PC-3 (cell line): Measurements from ENCODE around the gene DSCAM. TPM values are rescaled to one million over a fixed set of nuclear protein-coding genes. Genes with fewer than 3 reads are reported as not detected.

Source experiments
- ATAC-seq: fragments of 200-7000 bp; cut with Tn5 transposase; 2 replicates; pipeline ENCODE4 v1.9.1; 2020; ENCODE audit warnings: mild to moderate bottlenecking, moderate library complexity
- BruUV-seq: library from RNA; stranded (reverse); fragments of 400-500 nt; replicated peaks from 2 replicates; lab custom pipeline; 2021; lab: Mats Ljungman, UMichigan
- CTCF ChIA-PET: fragments of 300-600 bp; sonication (Branson Sonifier 250); formaldehyde crosslinking; loops from one replicate; lab custom pipeline; 2022; ENCODE audit warnings: antibody characterized with exemption; lab: Charles Lee
- POLR2A ChIA-PET: fragments of 300-600 bp; sonication (Branson Sonifier 250); formaldehyde crosslinking; loops from one replicate; lab custom pipeline; 2022; ENCODE audit warnings: antibody characterized with exemption; ENCODE audit not compliant: unreplicated experiment; lab: Charles Lee
- DNase-seq: peaks from one replicate; pipeline ENCODE4 v3.0.0-alpha.2; 2015
- H2AFZ ChIP-seq: fragments of 300-600 bp; sonication (generic); 2 replicates; pipeline ENCODE4 v1.6.0; 2016; ENCODE audit warnings: antibody characterized with exemption, low read length
- H3F3A ChIP-seq: fragments of 300-600 bp; sonication (generic); one replicate; pipeline ENCODE4 v1.6.0; 2017; ENCODE audit warnings: antibody characterized with exemption, low read length, control low read depth, mild to moderate bottlenecking; ENCODE audit not compliant: unreplicated experiment
- H3K27ac ChIP-seq: fragments of 300-600 bp; sonication (generic); 2 replicates; pipeline ENCODE4 v1.5.1; 2016; ENCODE audit warnings: mild to moderate bottlenecking, low read length
- H3K27me3 ChIP-seq: fragments of 300-600 bp; sonication (generic); 2 replicates; pipeline ENCODE4 v1.6.1; 2016; ENCODE audit warnings: low read length, mixed read lengths
- H3K36me3 ChIP-seq: fragments of 300-600 bp; sonication (generic); 2 replicates; pipeline ENCODE4 v1.6.1; 2016; ENCODE audit warnings: low read depth, mixed run types, low read length, mixed read lengths
- H3K4me1 ChIP-seq: fragments of 300-600 bp; sonication (generic); 2 replicates; pipeline ENCODE4 v1.5.1; 2016; ENCODE audit warnings: low read length; ENCODE audit not compliant: insufficient read depth
- H3K4me2 ChIP-seq: fragments of 300-600 bp; sonication (generic); 2 replicates; pipeline ENCODE4 v1.6.0; 2016; ENCODE audit warnings: low read length
- H3K4me3 ChIP-seq: fragments of 300-600 bp; sonication (generic); 2 replicates; pipeline ENCODE4 v1.5.1; 2016; ENCODE audit warnings: mild to moderate bottlenecking, low read length, mixed read lengths
- H3K79me2 ChIP-seq: fragments of 300-600 bp; sonication (generic); 2 replicates; pipeline ENCODE4 v1.6.1; 2017; ENCODE audit warnings: low read length, mixed read lengths
- H3K9ac ChIP-seq: fragments of 300-600 bp; sonication (generic); 2 replicates; pipeline ENCODE4 v1.6.0; 2016; ENCODE audit warnings: mild to moderate bottlenecking, low read length
- H3K9me2 ChIP-seq: fragments of 300-600 bp; sonication (generic); replicated peaks from 2 replicates; pipeline ENCODE4 v1.6.1; 2016; ENCODE audit warnings: mixed run types, low read length, mixed read lengths
- H3K9me3 ChIP-seq: fragments of 300-600 bp; sonication (generic); 2 replicates; pipeline ENCODE4 v1.6.1; 2016; ENCODE audit warnings: low read length, mixed read lengths
- H4K20me1 ChIP-seq: fragments of 300-600 bp; sonication (generic); 2 replicates; pipeline ENCODE4 v1.6.1; 2016; ENCODE audit warnings: low read length, mixed read lengths
- EZH2 ChIP-seq: fragments of 300-600 bp; sonication (generic); IDR thresholded peaks from one replicate; pipeline ENCODE4 v1.6.1; 2017; ENCODE audit warnings: antibody characterized with exemption, mild to moderate bottlenecking, low read length; ENCODE audit not compliant: unreplicated experiment
- EZH2phosphoT487 ChIP-seq: fragments of 300-600 bp; sonication (generic); IDR thresholded peaks from 2 replicates; pipeline ENCODE4 v1.6.1; 2018; ENCODE audit warnings: mild to moderate bottlenecking, antibody characterized with exemption, low read length, borderline replicate concordance
- intact Hi-C: fragments of 100-400 bp; cut with micrococcal nuclease; formaldehyde crosslinking; loops from 2 replicates; pipeline ENCODE4 v1.9.0; 2023
- total RNA-seq: library from RNA; depleted of rRNA; stranded (reverse); fragments of >200 nt; gene quantifications from 2 replicates; pipeline ENCODE4 v1.2.3, GENCODE V29; 2014
- TF ChIP-seq, protein P1 (sequence below): fragments of 300-600 bp; sonication (generic); conservative IDR thresholded peaks from 2 replicates; pipeline ENCODE4 v1.5.1; 2017; ENCODE audit warnings: antibody characterized with exemption, low read depth, mild to moderate bottlenecking, low read length

DSCAM gene
- total RNA-seq, 1 experiment from 2014 or later: not detected

DNA sequence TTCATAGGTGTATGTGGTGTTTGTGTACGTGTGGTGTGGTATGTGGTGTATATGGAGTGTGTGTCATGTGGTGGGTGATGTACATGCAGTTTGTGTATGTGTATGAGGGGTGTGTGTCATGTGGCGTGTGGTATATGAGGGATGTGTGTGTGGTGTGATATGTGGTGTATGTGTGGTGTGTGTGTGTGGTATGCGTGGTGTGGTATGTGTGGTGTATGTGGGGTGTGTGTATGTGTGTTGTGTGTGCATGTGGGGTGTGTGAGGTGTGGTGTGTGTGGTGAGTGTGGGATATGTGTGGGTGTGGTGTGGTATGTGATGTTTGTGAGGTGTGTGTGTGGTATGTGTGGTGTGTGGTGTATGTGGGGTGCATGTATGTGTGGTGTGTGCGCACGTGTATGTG, 707.3 kb downstream of the DSCAM start:
- Histone ChIP-seq H3K79me2 (no peaks in the 10 kb centered on the region), H4K20me1 (no peaks in the 10 kb centered on the region), H3K36me3 (no peaks in the 10 kb centered on the region), H3K27me3 (no peaks in the 10 kb centered on the region), H3K27ac (no peak overlapping the region), H3K4me3 (no peak overlapping the region), H3K4me2 (no peak overlapping the region), H3K9ac (no peak overlapping the region), H3F3A (no peaks in the 10 kb centered on the region), H3K4me1 (no peaks in the 10 kb centered on the region), H3K9me3 (no peaks in the 10 kb centered on the region), H3K9me2 (no peaks in the 10 kb centered on the region), H2AFZ (no peak overlapping the region)
- ChIA-PET CTCF (no interaction called here), POLR2A (no interaction called here)
- ATAC-seq (no peak), DNase-seq (no peak)
- intact Hi-C loops: no loop called here
- TF ChIP-seq EZH2: no peak
- TF ChIP-seq, protein P1, sequence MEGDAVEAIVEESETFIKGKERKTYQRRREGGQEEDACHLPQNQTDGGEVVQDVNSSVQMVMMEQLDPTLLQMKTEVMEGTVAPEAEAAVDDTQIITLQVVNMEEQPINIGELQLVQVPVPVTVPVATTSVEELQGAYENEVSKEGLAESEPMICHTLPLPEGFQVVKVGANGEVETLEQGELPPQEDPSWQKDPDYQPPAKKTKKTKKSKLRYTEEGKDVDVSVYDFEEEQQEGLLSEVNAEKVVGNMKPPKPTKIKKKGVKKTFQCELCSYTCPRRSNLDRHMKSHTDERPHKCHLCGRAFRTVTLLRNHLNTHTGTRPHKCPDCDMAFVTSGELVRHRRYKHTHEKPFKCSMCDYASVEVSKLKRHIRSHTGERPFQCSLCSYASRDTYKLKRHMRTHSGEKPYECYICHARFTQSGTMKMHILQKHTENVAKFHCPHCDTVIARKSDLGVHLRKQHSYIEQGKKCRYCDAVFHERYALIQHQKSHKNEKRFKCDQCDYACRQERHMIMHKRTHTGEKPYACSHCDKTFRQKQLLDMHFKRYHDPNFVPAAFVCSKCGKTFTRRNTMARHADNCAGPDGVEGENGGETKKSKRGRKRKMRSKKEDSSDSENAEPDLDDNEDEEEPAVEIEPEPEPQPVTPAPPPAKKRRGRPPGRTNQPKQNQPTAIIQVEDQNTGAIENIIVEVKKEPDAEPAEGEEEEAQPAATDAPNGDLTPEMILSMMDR: no peak
- BruUV-seq: no TSS peak

DNA sequence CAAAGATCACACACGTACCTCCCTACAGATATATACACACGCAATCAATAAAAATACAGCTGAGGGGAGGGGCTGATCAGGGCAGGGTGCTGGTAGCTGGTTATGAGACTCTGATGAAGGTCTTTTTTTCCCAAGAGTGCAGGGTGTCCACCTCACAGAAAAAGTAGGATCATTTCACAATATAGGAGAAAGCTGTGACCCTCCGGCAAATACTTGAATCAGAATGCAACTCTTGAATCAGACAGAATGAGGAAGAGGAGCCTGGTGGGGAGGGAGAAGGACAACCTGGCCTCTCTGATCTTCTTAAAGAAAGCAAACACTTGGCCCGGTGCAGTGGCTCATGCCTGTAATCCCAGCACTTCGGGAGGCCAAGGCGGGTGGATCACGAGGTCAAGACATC, 710.4 kb downstream of the DSCAM start:
- H3K9me2 ChIP-seq: no peaks in the 10 kb centered on the region
- intact Hi-C loops: no loop called here
- TF ChIP-seq, protein P1: no peak
- TF ChIP-seq EZH2 (no peak), EZH2phosphoT487 (no peak)
- H3K4me3 ChIP-seq: no peak overlapping the region
- H3K36me3 ChIP-seq: no peaks in the 10 kb centered on the region
- H2AFZ ChIP-seq: no peak overlapping the region
- H3K79me2 ChIP-seq: no peaks in the 10 kb centered on the region
- no peaks in the 10 kb centered on the region for H3F3A ChIP-seq
- H3K4me2 ChIP-seq: no peak overlapping the region
- DNase-seq: no peak
- no peaks in the 10 kb centered on the region for H3K27me3 ChIP-seq
- no peak overlapping the region for H3K27ac ChIP-seq
- no peaks in the 10 kb centered on the region for H3K4me1 ChIP-seq
- no peak overlapping the region for H3K9ac ChIP-seq
- ChIA-PET CTCF (no interaction called here), POLR2A (no interaction called here)
- no peaks in the 10 kb centered on the region for H3K9me3 ChIP-seq
- no peak for ATAC-seq
- BruUV-seq: no TSS peak
- H4K20me1 ChIP-seq: no peaks in the 10 kb centered on the region

DNA sequence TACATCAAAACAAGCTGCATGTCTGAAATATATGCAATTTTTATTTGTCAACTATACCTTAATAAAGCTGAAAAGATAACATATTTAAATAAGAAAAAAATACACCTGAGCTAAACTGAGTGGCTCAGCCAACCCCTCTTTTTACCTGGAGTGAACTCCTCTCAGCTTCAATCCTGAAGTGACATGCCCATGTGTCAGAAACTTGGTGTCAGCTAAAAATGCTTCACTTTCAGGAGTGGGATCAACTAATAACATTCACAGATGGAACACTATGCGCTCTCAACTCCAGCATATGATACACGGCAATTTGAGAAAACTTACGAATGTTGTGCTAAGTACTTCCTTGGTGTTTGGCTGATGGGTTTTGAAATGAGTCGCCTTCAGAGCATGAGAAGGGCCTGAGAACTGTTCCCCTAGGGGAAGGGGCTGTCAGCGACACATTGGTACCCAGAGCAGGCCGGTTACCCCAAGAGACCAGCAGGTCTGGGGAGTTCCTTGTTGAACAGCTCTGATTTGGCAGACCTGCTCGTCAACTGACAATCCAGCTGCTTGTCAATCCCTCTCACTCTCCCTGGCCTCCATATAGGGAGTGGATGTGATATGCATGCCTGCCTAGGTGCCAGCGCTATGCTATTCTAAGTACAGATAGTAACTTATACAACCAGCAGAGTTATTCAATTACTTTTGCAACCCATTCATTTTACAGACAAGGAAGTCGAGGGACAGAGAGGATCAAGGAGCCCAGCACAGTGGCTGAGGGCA, 712.0 kb downstream of the DSCAM start:
- no peak overlapping the region for H2AFZ ChIP-seq
- no peaks in the 10 kb centered on the region for H3K9me3 ChIP-seq
- POLR2A ChIA-PET: no interaction called here
- no peak overlapping the region for H3K4me3 ChIP-seq
- no peak overlapping the region for H3K9ac ChIP-seq
- H3K36me3 ChIP-seq: no peaks in the 10 kb centered on the region
- H4K20me1 ChIP-seq: no peaks in the 10 kb centered on the region
- CTCF ChIA-PET: no interaction called here
- no peak overlapping the region for H3K27ac ChIP-seq
- ATAC-seq: no peak
- H3K79me2 ChIP-seq: no peaks in the 10 kb centered on the region
- TF ChIP-seq, protein P1: no peak
- TF ChIP-seq EZH2phosphoT487 (no peak), EZH2 (no peak)
- no peak for DNase-seq
- no TSS peak for BruUV-seq
- intact Hi-C loops: no loop called here
- no peak overlapping the region for H3K4me2 ChIP-seq
- H3F3A ChIP-seq: no peaks in the 10 kb centered on the region
- no peaks in the 10 kb centered on the region for H3K27me3 ChIP-seq
- H3K4me1 ChIP-seq: no peaks in the 10 kb centered on the region
- H3K9me2 ChIP-seq: no peaks in the 10 kb centered on the region
